Upper lobe of right lung (tissue), 1 donor: ENCODE measurements around the gene TMEM187. TPM values are rescaled to one million over a fixed set of nuclear protein-coding genes. Genes with fewer than 3 reads are reported as not detected.

Experiments used
- ATAC-seq: fragments of 200-7000 bp; cut with Tn5 transposase; one replicate; pipeline ENCODE4 v1.9.1; 2020; ENCODE audit warnings: mild to moderate bottlenecking, moderate library complexity
- DNase-seq: peaks from one replicate; pipeline ENCODE4 v3.0.0-alpha.2; 2020
- H3K27ac ChIP-seq: fragments of 200-600 bp; one replicate; pipeline ENCODE4 v1.8.0; 2022
- H3K27me3 ChIP-seq: fragments of 200-600 bp; one replicate; pipeline ENCODE4 v1.8.0; 2022; ENCODE audit warnings: mild to moderate bottlenecking
- H3K36me3 ChIP-seq: fragments of 200-600 bp; one replicate; pipeline ENCODE4 v1.8.0; 2022
- H3K4me1 ChIP-seq: fragments of 200-600 bp; one replicate; pipeline ENCODE4 v1.8.0; 2022
- H3K4me3 ChIP-seq: fragments of 200-600 bp; one replicate; pipeline ENCODE4 v1.8.0; 2022; ENCODE audit warnings: mild to moderate bottlenecking
- H3K9me3 ChIP-seq: fragments of 200-600 bp; one replicate; pipeline ENCODE4 v1.8.0; 2022
- intact Hi-C: fragments of 100-400 bp; cut with DNase I; formaldehyde crosslinking; loops from one replicate; pipeline ENCODE4 v1.11.0; 2022
- total RNA-seq: library from RNA; stranded (reverse); fragmentation: NEBNext Ultra II Directional; extraction: Animal tissue kit (Norgen Biotek cat#: 25700); gene quantifications from one replicate; pipeline ENCODE4 v1.2.1, GENCODE V29; 2021
- TF ChIP-seq, protein P1 (sequence below): fragments of 200-600 bp; IDR thresholded peaks from one replicate; pipeline ENCODE4 v1.8.0; 2022; ENCODE audit warnings: antibody characterized with exemption
- donor health status: DM: no; HTN: yes; CAD: no; lungs with severe emphysema.

The TMEM187 gene
- total RNA-seq, 1 donor from 2014 or later, result 9.0 TPM

DNA sequence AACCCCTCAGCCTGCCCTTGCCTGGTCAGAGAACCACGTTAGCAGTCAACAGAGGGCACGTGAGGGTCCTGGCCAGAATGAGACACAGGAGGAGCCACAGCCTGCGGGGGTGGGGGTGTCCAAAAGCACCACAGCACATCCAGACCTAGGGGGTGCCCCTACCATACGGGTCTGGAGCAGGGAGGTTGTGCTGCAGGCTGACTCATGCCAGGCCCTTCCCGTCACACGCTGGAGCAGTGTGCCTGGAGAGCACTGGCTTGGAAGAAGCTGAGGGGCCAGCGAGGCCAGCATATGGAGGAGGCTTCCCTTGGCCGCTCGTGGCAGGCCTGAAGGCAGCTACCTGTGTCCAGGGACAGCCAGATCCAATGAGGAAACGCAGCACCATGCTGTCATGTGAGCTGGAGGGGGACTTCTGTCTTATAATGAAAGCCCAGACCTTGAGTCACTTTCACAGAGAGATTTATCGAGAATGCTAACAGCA, 48.6 kb downstream of the TMEM187 start:
- Histone ChIP-seq H3K4me1 (no peaks in the 10 kb centered on the region), H3K27me3 (no peaks in the 10 kb centered on the region), H3K9me3 (no peaks in the 10 kb centered on the region), H3K4me3 (no peak overlapping the region), H3K36me3 (peaks cover 6% of the 10 kb centered on the region), H3K27ac (peak overlapping the region; percentile 6)
- TF ChIP-seq, protein P1, sequence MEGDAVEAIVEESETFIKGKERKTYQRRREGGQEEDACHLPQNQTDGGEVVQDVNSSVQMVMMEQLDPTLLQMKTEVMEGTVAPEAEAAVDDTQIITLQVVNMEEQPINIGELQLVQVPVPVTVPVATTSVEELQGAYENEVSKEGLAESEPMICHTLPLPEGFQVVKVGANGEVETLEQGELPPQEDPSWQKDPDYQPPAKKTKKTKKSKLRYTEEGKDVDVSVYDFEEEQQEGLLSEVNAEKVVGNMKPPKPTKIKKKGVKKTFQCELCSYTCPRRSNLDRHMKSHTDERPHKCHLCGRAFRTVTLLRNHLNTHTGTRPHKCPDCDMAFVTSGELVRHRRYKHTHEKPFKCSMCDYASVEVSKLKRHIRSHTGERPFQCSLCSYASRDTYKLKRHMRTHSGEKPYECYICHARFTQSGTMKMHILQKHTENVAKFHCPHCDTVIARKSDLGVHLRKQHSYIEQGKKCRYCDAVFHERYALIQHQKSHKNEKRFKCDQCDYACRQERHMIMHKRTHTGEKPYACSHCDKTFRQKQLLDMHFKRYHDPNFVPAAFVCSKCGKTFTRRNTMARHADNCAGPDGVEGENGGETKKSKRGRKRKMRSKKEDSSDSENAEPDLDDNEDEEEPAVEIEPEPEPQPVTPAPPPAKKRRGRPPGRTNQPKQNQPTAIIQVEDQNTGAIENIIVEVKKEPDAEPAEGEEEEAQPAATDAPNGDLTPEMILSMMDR, result no peak
- intact Hi-C loops, result no loop called here
- ATAC-seq, result no peak
- DNase-seq, result no peak

DNA sequence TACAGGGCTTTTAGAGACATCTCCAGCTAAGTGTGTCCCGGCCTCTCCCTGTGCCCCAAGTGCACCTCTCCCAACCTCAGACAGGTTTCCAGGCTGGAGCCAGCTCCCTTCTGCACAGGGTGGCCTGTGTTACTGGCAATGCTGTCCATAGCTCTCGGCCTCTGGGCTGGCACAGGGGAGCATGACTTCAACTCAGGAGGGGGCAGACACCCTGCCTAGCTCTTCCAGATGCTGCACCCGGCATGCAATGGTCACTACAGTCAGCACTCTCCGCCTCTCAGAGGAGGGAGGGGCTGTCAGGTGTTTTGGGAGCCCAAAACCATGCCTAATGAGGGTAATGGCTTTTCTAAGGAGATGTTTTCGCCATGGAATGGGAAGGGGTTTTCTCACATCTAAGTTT, 49.6 kb downstream of the TMEM187 start:
- DNase-seq (no peak), ATAC-seq (no peak)
- no peak overlapping the region for H3K4me3 ChIP-seq
- TF ChIP-seq, protein P1, result no peak
- intact Hi-C loops, result no loop called here
- no peaks in the 10 kb centered on the region for H3K4me1 ChIP-seq
- no peaks in the 10 kb centered on the region for H3K27me3 ChIP-seq
- no peaks in the 10 kb centered on the region for H3K9me3 ChIP-seq
- no peaks in the 10 kb centered on the region for H3K36me3 ChIP-seq
- H3K27ac ChIP-seq, result no peak overlapping the region

DNA sequence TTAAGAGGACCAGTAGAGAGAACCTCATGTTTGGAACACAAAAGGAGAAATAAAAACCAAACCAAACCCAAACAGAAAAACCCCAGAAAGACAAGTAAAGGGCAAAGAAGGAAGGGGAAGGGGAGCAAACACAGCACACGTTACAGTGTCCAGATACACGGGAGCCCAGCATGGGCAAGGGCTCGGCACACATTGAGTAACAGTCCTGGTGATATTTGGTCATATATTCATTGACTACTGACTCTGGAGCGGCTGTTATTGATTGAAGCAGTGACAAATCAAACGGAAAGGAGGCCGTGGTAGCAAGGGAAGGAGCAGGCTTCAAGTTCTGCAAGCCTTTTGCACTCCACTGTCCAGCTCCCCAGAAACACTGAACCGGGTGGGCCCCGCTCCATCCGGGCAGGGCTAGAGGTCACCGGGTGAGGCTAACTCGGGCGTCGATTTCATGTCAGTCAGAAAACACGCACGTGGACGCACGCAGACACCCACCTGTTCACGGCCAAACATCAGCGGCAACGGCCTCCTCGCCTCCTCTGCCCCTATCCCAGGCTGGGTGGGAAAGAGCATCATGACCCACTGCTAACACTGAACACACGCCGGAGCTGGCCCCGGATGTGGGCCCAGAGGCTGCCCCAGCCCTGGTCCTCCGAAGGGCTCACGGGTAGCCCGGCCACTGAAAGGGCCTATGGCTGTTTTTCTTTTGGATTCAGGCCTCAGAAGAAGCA, 50.9 kb downstream of the TMEM187 start:
- no peak overlapping the region for H3K4me3 ChIP-seq
- no peaks in the 10 kb centered on the region for H3K27me3 ChIP-seq
- TF ChIP-seq, protein P1, result no peak
- no peaks in the 10 kb centered on the region for H3K4me1 ChIP-seq
- no peak for ATAC-seq
- intact Hi-C loops, result no loop called here
- no peaks in the 10 kb centered on the region for H3K36me3 ChIP-seq
- no peak for DNase-seq
- H3K9me3 ChIP-seq, result no peaks in the 10 kb centered on the region
- H3K27ac ChIP-seq, result no peak overlapping the region

DNA sequence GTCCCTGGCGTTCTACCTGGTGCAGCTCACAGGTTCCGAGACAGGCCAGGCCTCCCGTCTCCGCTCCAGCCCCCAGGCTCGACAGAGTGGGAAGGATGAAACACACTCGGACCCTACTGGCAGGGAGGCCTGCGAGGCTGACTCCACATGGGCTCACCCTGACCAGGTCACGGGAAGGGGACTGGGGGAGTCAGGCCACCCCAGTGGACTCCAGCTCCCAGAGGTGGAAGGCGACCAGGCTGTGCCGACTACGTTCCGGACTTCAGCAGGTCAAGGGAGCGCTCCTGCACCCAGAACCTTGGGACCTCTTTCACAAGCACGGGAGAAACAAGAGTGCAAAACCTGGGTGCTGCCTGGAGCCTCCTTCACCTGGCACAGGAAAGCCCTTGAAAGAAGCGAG, 51.7 kb downstream of the TMEM187 start:
- Histone ChIP-seq H3K27ac (no peak overlapping the region), H3K27me3 (no peaks in the 10 kb centered on the region), H3K9me3 (no peaks in the 10 kb centered on the region), H3K4me3 (no peak overlapping the region), H3K36me3 (peaks cover 6% of the 10 kb centered on the region), H3K4me1 (no peaks in the 10 kb centered on the region)
- intact Hi-C loops, result no loop called here
- ATAC-seq, result no peak
- TF ChIP-seq, protein P1, result no peak
- DNase-seq, result no peak

DNA sequence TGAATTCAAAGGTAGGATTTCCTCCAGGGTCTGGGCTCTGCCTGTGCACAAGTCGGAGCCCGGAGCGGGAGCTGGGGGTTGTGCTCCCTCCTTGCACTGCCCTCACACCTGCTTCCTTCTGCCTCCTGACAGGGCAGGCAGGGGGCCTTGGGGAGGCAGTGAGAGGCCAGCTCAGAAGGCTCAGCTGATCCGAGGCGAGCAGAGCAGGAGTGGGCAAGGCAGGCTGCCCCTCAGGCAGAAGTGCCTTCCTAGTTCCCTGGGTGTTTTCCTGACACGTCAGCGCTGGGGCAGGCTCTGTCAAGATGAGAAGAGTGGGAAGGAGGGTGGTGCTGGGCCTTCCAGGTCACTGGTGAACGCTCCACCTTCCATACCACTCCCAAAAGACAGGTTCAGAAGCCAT, 52.7 kb downstream of the TMEM187 start:
- intact Hi-C loops, result no loop called here
- Histone ChIP-seq H3K27me3 (no peaks in the 10 kb centered on the region), H3K4me3 (no peak overlapping the region), H3K9me3 (no peaks in the 10 kb centered on the region), H3K27ac (no peak overlapping the region), H3K4me1 (no peaks in the 10 kb centered on the region), H3K36me3 (peaks cover 8% of the 10 kb centered on the region)
- DNase-seq (no peak), ATAC-seq (no peak)
- TF ChIP-seq, protein P1, result no peak
